Tongue (tissue), 2 donors: ENCODE data around the gene OSBPL6. TPM values are rescaled to one million over a fixed set of nuclear protein-coding genes. Genes with fewer than 3 reads are reported as not detected.
"Not testable (repeated sequence)": the region's sequence is repeated elsewhere in the genome, so short reads cannot be mapped to it uniquely, and the experiment has no call there.

Experiments used
- DNase-seq: peaks from one replicate; pipeline ENCODE4 v3.0.0-alpha.2; 2015
- total RNA-seq: library from RNA; depleted of rRNA; stranded (reverse); fragments of >200 nt; gene quantifications from one replicate; pipeline ENCODE4 v1.2.3, GENCODE V29; 2014

OSBPL6 gene
- total RNA-seq, 1 donor from 2014 or later, result 12.0 TPM

DNA sequence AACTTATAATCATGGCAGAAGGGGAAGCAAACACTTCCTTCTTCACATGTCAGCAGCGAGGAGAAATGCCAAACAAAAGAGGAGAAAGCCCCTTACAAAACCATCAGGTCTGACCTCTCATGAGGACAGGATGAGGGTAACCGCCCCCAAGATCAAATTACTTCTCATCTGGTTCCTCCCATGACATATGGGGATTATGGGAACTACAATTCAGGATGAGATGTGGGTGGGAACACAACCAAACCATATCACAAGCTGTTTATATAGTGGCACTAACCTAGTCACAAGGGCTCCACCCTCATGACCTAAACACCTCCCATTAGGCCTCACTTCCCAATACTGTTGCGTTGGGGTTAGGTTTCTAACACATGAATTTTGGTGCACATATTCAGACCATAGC lies 110.0 kb downstream of the OSBPL6 start:
- no peak for DNase-seq

DNA sequence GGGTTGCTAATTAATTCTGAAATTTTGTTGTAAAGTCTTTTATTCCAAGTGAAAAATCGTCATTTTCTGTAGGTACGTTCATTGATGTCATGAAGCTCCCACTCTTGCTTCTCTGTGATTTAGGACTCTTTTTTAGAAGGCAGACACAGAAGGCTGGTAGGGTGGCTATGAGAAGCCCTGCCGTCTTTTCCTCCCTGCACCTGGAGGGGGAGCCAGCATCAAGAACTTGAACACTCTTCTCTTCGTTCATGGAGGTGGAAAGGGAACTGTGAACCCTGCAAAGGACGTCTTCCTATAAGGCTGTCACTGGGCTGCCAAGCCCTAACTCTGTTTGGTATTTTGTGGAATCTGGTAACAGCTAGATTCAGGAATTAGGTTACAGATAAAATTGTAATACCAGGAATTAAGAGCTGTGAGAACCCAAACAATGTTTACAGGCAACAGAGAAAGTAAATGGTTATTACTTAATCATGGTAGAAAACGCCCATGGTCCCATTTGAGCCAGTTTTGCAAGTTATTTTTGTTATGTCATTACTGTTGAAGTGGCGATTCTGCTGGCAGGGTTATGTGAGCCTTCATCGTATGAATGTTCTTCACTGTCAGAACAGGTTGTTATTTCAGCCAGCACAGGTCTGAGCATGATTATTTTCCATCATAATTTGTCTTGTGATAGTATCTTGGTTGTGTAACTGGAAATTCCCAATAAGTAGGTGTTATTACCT lies 112.2 kb downstream of the OSBPL6 start:
- DNase-seq, result peak; percentile 46

DNA sequence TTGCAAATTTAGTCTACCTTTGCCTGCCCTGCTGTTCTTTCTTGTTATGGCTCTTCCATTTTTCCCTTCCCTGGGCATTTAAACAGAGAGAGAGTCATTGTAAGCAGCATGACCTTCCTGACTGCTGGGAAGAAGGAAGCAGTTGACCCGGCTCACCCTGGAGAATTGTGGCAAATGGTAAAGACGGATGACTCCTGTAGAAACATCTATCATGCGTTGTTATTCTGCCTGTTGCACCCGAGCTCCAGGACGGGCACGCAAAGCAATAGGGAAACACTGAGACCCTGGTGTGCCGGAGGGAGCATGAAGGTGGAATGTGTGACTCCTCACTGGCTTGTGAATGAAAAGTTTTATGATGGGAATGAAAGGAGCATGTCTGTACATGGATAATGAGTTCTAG lies 113.3 kb downstream of the OSBPL6 start:
- DNase-seq, result no peak

DNA sequence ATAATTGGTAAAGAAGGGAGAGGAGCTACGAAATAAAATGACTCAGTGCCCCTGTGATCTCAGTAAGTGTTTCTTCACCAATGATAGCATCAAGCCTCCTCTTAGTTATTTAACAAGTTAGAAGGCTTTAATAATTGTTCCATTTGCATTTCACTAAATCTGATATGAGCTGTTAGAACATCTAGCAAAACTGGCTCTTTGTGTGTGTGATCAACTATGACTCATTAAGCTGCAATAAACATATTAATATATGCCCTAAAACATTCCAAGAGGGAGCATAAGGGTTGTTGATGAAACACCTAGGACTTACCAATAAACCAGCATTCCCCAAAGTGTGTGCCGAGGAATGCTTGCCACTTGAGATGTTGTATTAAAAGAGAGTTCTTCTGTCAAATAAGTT lies 115.2 kb downstream of the OSBPL6 start:
- no peak for DNase-seq

DNA sequence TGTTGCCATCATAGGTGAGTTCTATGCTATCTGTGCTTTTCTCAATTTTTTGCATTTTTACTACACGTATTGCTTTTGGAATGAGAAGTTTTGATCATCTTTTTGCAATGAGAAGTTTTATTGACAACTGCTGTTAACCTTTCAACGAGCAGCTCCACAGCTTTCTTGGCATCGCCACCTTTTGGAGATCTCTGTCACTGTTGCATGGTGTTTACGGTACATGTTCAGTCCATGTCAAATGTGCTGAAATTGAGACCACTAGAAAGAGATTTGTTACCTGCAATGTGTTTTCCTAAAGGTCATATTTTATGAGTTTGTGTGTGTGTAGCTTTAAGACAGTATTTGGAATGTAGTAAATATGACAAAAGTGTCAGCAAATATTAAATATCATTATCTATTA lies 120.8 kb downstream of the OSBPL6 start:
- no peak for DNase-seq

DNA sequence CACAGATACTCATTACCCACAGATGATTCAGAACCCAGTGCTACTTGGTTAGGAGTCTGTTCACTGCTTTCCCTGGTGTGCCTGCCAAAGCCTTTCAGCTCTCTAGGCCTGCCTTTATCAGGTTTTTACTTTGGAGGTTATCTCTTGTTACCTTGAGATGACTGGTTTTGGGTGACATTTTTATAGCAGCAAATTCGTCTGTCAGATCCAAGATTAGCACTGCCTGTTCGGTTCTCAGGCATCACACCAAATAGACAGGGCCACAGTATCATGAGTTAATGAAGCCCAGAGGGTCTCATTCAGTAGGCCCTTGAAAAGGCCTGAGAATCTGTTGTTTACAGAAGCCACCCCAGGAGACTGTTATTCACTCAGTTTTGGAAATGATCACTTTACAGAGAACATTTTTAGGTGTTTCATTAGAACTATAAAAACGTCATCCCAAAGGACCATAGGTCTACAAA lies 121.2 kb downstream of the OSBPL6 start:
- DNase-seq, result no peak

DNA sequence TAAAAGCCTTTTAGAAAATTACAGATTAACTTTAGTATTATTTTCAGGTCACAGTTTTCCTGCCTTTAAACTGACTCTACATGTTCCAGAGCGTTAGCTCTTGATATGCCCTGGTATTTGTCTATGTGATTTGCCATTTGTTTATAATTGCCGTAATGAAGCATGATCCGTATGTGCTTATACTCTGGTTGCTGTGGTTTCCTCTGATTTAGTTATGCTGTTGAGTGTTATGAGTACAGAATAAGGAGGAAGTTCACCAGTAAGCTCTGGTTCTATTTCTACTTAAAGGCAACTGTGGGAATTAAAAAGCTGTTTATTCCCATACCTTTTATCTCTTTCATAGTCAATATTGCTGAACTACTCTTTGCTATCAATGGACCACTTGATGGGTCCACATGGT lies 123.5 kb downstream of the OSBPL6 start:
- DNase-seq, result peak; percentile 58

DNA sequence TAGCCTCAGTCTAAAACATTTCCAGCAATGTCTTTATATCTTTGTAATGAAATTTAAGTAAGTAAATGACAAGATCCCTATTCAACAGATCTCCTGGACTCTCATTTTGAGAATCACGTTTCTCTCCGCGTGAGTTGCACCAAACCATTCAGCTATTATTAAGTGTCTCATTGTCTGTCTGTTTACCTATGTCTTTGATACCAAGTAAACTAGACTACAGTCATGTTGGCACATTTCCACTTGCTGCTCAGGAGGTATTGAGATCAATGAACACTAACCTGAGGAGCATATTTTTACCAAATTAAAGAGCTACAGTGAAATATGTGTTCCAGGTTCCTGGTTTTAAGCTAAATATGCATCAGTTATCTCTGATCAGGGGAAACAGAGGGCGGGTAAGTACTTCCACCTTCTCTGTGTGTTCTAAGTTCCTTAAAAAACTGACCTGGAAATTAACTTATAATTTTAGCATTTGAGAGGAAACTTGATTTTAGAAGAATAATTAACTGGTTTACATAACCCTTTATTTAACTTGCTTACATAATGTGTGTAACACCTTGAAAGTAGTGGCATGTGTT lies 125.8 kb downstream of the OSBPL6 start:
- DNase-seq, result peak; percentile 20

DNA sequence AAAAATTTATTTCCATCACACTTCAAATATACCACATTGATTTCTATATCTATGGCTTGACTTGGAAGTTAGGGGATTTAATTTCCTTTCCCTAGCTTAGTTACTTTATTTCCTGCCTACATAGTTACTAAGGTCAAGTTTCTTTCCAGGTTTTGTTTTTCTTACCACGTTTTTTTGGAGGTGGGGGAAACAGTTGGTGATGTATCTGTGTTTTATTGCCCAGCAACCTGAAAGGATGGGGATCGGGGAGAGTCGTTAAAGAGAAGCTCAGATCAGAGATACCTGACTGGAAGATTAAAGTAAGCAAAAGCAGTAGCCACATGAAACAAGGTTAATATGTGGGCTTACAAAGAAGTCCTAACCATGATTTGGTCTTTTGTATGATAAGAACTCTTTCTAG lies 127.8 kb downstream of the OSBPL6 start:
- DNase-seq, result no peak

DNA sequence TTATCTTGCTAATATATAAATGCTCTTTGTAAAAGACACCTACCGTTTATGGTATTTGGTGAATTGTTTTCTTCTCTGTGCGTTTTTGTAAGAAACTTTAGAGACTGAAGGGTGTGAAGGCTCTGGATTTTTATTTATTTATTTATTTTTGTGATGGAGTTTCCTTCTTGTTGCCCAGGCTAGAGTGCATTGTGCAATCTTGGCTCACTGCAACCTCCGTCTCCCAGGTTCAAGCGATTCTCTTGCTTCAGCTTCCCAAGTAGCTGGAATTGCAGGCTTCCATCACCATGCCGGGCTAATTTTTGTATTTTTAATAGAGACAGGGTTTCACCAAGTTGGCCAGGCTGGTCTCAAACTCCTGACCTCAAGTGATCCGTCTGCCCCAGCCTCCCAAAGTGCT lies 129.0 kb downstream of the OSBPL6 start:
- not testable (repeated sequence) for DNase-seq

DNA sequence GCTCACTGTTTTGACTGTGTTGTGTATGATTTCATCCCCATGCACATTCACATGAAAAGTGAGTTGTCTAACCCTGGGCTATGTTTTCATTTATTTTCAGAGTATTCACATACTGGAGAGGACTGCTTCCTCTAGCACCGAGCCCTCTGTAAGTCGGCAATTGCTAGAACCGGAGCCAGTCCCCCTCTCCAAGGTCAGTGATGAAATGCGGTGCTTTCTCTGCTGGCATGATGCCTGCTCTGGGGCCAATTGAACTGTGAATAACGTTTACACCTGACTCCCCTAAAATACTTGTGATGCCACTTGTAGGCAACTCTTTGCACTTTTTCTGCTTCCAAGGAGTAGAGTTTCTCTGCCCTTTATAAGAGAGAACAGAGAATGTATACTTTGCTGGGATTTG lies 129.8 kb downstream of the OSBPL6 start:
- DNase-seq, result peak; percentile 9

DNA sequence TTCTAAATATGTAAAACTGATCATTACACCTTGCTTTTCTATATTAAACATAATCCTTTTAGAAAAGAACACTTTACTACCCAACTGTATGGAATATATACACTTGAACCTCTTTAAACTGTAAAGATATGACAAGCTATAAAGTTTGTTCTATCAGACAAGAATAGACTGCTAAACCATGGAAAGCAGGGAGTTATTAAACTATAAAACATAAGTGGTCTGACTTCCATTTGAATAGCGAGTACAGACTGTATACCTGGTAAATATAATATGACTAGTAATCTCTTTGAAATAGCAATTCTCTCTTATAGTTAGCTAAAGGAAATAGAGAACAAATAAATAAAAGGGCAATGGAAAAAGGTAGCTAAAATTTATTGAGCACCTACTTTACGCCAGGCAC lies 131.0 kb downstream of the OSBPL6 start:
- no peak for DNase-seq

DNA sequence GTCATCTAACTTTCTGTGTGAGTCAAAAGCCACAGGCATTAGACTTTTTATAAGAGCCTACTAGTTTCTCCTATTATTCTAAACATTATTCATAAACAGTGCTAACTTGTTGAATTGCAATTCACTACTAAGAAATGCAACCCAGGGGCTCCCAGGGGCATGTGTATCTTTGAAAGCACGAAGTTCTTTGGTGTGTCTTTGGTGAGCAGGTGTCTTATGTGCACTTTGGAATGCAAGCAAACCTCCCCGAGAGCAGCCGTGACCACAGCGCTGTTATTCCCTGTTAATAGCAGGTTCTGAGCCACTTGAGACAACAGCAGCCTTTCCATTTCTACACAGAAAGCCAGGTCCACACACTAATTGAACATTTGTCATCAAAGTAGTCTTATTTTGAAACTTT lies 133.2 kb downstream of the OSBPL6 start:
- peak; percentile 9 for DNase-seq

DNA sequence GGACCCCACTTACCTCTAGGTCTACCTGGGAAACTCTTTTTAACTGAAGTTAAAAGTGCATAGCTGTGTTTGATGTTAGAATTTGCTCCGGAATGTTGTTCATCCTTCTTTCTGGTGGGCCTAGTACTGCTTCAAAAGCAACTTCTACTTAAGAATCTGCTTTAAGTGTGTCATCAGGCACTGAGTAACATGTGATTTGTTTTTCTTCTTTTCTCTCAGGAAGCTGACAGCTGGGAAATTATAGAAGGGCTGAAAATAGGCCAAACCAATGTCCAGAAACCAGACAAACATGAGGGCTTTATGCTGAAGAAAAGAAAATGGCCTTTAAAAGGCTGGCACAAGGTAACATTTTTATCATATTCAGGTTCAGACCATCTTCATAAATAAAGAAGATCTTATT lies 133.7 kb downstream of the OSBPL6 start:
- peak; percentile 33 for DNase-seq

DNA sequence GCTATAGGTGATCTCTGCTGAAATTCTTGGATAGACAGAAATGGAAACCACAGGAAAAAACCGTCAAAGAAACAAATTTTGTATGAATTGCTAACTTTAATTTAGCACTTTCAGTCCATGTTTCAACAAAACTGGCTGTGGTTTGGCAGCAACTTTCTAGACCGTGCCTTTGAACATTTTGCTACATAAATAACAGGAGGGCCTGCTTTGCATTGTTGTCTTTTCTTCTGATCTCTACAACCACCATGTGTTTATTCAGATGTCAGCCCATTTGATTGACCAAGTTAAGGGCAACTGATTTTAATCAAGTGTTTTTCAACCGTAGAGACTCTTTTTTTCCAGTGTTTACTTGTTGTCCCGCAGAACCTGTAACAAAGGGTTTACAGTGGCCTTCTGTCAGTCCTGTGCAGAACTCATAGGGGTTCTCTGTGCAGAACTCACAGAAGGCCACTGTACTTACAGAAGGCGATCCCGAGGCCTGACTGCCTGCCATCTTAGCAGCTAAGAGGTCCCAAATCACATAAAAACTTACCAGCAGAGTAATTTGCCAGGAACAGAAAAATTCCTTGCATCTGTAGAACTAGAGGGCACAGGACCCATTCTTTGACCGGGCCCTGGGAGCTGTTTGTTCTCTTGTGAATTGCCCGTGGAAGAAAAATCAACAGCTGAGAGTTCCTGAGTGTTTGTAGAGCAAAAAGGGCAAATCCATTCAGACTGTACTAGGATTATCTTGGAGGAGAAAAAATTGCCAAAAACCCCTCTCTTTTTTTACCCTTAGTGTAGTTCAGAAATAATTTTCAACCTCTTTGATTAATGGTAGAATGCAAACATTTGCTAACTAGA lies 136.1 kb downstream of the OSBPL6 start:
- peak; percentile 21 for DNase-seq

DNA sequence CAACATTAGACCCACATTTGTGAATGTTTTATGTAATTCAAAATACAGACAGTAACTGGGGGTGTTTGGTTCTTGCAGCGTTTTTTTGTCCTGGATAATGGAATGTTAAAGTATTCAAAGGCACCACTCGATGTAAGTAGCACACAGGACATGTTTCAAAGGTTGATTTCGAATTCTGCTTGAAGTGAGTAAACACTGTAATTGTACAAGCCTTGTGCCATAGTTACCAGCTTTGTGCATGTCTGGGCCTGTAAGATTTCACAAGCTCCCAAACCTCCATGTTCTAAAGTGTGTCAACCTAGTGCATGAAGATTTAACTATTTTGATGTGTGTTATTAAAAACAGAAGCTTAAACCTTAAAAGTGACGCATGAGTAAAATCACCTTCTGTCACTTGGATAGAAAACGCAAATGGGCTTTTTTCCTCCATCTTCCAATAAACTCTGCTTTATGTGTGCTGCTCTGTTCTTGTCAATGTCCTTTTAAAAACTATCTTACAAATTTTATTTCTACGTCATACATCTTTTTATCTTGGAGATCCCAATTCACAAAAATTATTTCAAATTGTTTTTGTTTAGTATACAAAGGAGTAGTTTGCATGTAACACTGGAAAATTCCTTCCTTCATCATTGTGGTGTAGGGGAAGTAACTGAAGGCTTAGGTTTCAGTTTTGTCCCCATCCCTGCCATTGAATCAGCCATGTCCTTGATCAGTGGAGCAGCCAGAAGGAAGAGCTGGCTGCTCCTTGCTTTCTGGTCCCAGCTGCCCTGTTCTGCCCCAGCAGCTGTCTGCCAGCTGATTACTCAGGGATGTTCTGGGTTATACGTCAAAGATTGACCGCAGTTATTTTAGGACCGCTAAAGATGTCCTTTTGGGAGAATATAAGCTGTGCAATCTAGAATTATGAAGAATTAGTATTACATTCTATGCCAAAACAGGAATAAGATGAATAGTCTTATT lies 137.4 kb downstream of the OSBPL6 start:
- DNase-seq, result peak; percentile 72

DNA sequence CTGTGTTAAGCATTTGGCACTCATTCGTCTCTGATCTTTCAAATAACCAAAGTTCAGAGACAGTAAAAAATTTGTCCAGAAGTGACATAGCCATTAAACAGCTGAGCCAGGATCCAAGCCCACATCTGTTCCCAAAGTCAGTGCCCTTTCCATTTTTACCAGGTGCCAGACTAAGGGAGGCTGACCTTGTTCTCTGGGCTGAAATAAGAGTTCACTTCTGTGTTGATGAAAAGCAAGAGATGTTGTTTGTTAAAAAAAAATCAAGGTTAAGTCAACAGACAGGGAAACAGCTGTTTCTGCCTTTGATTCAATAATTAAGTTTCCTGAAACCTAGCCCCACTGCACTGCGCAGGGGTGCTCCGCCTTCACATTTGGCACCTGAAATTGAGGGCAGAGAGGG lies 139.5 kb downstream of the OSBPL6 start:
- peak; percentile 25 for DNase-seq

DNA sequence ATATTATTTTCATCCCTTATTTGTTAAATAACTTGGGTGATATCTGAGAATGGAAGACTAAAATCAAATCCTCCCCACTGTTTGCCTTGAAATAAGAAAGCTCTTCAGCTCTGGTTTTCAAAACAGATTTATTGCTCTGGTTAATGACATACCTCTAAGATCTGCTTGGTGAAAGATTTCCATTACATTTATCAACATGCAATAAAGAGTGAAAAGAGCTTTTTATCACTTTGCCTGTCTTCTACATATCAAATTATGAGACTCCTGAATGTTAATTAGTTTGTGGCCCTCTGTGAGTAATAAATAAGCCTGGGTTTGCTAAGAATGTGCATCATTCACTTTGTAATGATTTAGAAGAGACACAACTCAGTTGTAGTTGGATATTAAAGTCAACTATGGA lies 140.9 kb downstream of the OSBPL6 start:
- no peak for DNase-seq

DNA sequence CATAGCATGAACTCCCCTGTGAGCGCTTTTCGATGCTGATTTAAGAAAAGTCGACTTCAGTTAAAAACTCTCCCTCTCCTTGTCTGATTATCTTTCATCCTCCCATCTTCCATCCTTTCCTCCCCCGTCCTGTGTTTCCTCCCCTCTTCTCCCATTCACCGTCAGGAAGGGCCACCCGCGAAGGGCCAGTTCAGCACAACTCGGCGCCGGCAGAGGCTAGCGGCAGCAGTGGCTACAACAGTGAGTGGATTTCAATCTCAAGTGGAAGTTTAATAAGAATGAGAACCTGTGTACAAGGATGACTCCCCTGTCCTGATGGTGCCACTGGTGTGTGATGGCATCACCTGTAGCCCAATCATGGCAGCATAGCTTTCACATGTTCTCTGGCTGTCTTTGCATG lies 149.8 kb downstream of the OSBPL6 start:
- no peak for DNase-seq

DNA sequence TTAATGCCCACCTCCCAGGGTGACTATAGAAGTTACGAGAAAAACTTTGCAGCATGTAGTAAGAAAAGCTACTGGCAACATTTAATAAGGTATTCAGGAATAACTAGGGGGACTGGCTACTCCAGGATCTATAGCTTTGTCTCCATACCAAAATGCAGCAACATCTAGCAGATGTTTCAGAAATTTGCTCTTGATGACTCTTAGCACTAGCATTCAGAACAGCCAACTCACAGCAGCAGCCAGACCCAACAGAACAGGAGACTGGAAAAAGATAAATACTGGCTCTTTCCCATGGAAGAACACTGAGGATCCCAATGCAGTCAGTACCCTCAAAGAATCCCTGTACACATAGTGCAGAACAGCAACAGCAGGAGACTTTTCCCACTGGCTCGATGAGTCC lies 151.6 kb downstream of the OSBPL6 start:
- DNase-seq, result no peak

DNA sequence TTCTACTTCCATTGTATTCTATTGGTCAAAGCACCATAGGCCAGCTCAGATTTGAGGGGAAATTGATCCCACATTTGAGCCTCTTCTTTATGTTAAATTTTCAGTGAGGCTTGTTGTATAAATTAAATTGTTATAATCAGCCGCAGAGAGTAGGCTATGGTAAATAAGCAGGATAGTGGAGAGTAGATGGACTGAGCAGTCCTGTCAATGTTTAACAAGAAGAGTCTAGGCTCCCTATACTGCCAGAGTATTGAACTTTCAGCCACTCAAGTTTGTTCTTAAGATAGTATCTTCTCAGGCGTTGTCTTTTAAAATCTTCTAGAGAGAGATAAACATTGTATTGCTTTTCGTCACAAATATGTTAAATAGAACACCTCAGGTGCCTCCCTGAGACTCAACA lies 155.7 kb downstream of the OSBPL6 start:
- no peak for DNase-seq

DNA sequence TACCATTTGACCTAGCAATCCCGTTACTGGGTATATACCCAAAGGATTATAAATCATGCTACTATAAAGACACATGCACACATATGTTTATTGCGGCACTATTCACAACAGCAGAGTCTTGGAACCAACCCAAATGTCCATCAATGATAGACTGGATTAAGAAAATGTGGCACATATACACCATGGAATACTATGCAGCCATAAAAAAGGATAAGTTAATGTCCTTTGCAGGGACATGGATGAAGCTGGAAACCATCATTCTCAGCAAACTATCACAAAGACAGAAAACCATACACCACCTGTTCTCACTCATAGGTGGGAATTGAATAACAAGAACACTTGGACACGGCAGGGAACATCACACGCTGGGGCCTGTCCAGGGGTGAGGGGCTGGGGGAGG lies 163.4 kb downstream of the OSBPL6 start:
- DNase-seq, result not testable (repeated sequence)
